Spleen (tissue), 7 donors: ENCODE results near the gene TMEM273.

Experiments used
- CTCF ChIP-seq, 11 experiments: fragments of 200-600 bp in 7 of 11; fragments of 450-650 bp in 4 of 11; sonication (generic) in 4 of 11; IDR thresholded peaks in 8 of 11; conservative IDR thresholded peaks in 3 of 11; 1 replicate in 7 of 11; 2 replicates in 4 of 11; pipeline versions ENCODE4 v1.4.0 to v1.8.0; 2016 to 2021; ENCODE audit warnings: antibody characterized with exemption in 11 of 11, inconsistent platforms in 4 of 11, mild to moderate bottlenecking in 1 of 11
- POLR2A ChIP-seq, 3 donors: fragments of 450-650 bp; IDR thresholded peaks; one replicate each; pipeline ENCODE4 v1.5.1; 2017; ENCODE audit warnings: antibody characterized with exemption in 3 of 3, mild to moderate bottlenecking in 1 of 3
- POLR2AphosphoS5 ChIP-seq, 3 donors: sonication (generic); formaldehyde crosslinking; IDR thresholded peaks; one replicate each; pipeline ENCODE4 v1.5.1; 2017; ENCODE audit warnings: antibody characterized with exemption in 3 of 3
- donor health status: DM: no; HTN: no; CAD: no; lungs with moderate emphysema.
- donor health status: DM: no; HTN: no; CAD: no.
- donor health status: DM: no; HTN: no; CAD: no.

DNA sequence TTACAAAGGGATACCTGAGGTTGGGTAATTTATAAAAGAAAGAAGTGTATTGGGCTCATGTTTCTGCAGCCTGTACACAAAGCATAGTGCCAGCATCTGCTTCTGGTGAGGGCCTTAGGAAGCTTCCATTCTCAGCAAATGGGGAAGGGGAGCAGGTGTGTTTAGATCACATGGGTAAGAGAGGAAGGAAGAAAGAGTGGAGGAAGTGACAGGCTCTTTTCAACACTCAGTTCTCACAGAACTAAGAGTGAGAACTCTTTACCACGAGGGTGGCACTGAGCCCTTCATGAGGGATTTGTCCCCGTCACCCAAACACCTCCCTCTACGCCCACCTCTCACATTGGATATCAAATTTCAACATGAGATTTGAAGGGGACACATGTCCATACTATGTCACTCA lies 53.9 kb downstream of the TMEM273 start:
- TF ChIP-seq CTCF (IDR thresholded peaks at IDR 0.05 in 8 of 11, conservative IDR thresholded peaks at IDR 0.05 in 3 of 11) = no peak
- no peak for TF ChIP-seq POLR2A (IDR thresholded peaks at IDR 0.05)
- no peak for TF ChIP-seq POLR2AphosphoS5 (IDR thresholded peaks at IDR 0.05)
